ENCODE results near the gene H6PD. TPM values are rescaled to one million over a fixed set of nuclear protein-coding genes. Genes with fewer than 3 reads are reported as not detected.

The H6PD gene
- total RNA-seq, 1 donor from 2014 or later, result 23.9 TPM

GRCh38 chr1:9271283-9271682 lies 36.7 kb downstream of the H6PD start:
- no peaks in the 10 kb centered on the region for H3K9me3 Mint-ChIP-seq
- TF ChIP-seq CTCF (conservative IDR thresholded peaks at IDR 0.05), result no peak
- H3K4me1 Mint-ChIP-seq, result peaks cover 10% of the 10 kb centered on the region

DNA sequence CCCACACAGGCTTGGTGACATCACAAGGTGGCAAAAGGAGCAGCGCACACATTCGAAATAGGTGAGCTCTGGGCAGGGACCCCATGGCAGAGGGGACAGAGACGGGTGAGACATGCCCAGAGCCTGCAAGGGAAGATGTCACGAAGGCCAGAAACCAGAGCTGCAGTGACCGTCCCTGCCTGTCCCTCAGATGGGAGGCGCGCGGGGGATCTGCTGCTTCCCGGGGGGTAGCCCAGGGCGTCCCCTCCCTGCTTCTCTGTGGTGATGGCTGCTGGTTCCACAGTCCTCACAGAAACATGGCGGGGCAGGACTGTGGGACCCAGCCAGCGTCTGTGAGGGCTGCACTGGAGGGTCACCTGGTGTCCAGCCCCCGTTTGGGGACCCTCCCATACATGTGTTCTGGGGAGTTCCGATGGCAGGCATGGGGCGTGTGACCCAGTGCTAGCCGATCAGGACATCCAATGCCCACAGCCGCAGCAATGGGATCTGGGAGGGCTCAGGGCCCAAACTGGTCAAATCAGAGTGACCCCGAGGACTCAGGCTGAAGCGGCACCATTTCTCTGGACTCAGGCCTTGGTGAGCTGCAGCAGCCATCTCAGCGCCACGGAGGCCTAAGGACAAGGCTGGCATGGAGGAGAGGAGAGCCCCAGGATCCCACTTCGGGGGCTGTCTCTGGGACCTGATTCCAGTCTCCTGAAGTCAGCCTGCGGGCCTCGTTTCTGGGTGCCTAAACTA lies 37.5 kb downstream of the H6PD start:
- H3K36me3 Mint-ChIP-seq (ENCODE audit: low read depth), result no peaks in the 10 kb centered on the region
- peaks cover 3% of the 10 kb centered on the region for H3K4me1 Mint-ChIP-seq
- no peaks in the 10 kb centered on the region for H3K9me3 Mint-ChIP-seq
- H3K27ac Mint-ChIP-seq (ENCODE audit: unreplicated experiment), result no peak overlapping the region
- H3K4me3 Mint-ChIP-seq, result no peak overlapping the region
- H3K27me3 Mint-ChIP-seq (ENCODE audit: low read depth), result no peaks in the 10 kb centered on the region
- TF ChIP-seq CTCF (conservative IDR thresholded peaks at IDR 0.05), result no peak
- no peak for DNase-seq (ENCODE audit: low read depth, low spot score)

More at GRCh38 chr1:9271283-9271682, 36.7 kb downstream of the H6PD start:
- no peaks in the 10 kb centered on the region for H3K27me3 Mint-ChIP-seq (ENCODE audit: low read depth)
- H3K4me3 Mint-ChIP-seq, result no peak overlapping the region
- DNase-seq (ENCODE audit: low read depth, low spot score), result no peak
- no peaks in the 10 kb centered on the region for H3K36me3 Mint-ChIP-seq (ENCODE audit: low read depth)
- H3K27ac Mint-ChIP-seq (ENCODE audit: unreplicated experiment), result no peak overlapping the region

DNA sequence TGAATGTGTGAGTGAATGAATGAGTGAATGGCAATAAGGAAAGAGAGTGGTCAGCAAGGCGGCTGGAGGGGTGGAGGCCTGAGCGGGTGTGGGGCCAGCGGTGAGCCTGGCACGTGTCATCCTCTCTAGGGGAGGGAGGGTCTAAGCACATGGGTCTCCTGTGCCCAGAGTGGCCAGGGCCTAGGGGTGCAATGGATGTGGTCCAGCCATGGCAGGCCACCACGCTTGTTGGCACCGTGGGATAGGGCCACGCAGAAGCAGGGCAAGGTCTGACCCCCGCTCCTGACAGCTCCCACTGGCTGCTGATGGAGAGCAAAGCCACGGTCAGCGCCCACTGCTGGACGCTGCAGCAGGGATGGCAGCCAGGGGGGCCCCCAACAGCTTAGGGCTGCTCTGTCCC lies 38.6 kb downstream of the H6PD start:
- Mint-ChIP-seq H3K9me3 (no peaks in the 10 kb centered on the region), H3K27me3 (ENCODE audit: low read depth) (no peaks in the 10 kb centered on the region), H3K4me3 (no peak overlapping the region), H3K36me3 (ENCODE audit: low read depth) (no peaks in the 10 kb centered on the region), H3K4me1 (no peaks in the 10 kb centered on the region), H3K27ac (ENCODE audit: unreplicated experiment) (no peak overlapping the region)
- TF ChIP-seq CTCF (conservative IDR thresholded peaks at IDR 0.05), result no peak
- DNase-seq (ENCODE audit: low read depth, low spot score), result no peak

GRCh38 chr1:9275161-9275560 lies 40.6 kb downstream of the H6PD start:
- no peaks in the 10 kb centered on the region for H3K36me3 Mint-ChIP-seq (ENCODE audit: low read depth)
- no peaks in the 10 kb centered on the region for H3K9me3 Mint-ChIP-seq
- H3K4me3 Mint-ChIP-seq, result no peak overlapping the region
- H3K27ac Mint-ChIP-seq (ENCODE audit: unreplicated experiment), result no peak overlapping the region
- no peak for DNase-seq (ENCODE audit: low read depth, low spot score)
- TF ChIP-seq CTCF (conservative IDR thresholded peaks at IDR 0.05), result no peak
- H3K4me1 Mint-ChIP-seq, result peaks cover 8% of the 10 kb centered on the region
- peaks cover 4% of the 10 kb centered on the region for H3K27me3 Mint-ChIP-seq (ENCODE audit: low read depth)

- Mint-ChIP-seq H3K36me3 (ENCODE audit: low read depth) (no peaks in the 10 kb centered on the region), H3K27me3 (ENCODE audit: low read depth) (peaks cover 4% of the 10 kb centered on the region), H3K4me3 (no peak overlapping the region), H3K4me1 (peaks cover 11% of the 10 kb centered on the region), H3K27ac (ENCODE audit: unreplicated experiment) (no peak overlapping the region), H3K9me3 (no peaks in the 10 kb centered on the region)
- no peak for DNase-seq (ENCODE audit: low read depth, low spot score)
- no peak for TF ChIP-seq CTCF (conservative IDR thresholded peaks at IDR 0.05)
Observed at GRCh38 chr1:9275567-9276034, 41.0 kb downstream of the H6PD start.
